H1 (cell line): Measurements from ENCODE around the gene RAB3B. TPM values are rescaled to one million over a fixed set of nuclear protein-coding genes. Genes with fewer than 3 reads are reported as not detected.

Source experiments
- CTCF ChIA-PET: fragments of 300-600 bp; sonication (Branson Sonifier 250); formaldehyde crosslinking; loops from one replicate; lab custom pipeline; 2021; ENCODE audit not compliant: partially characterized antibody; lab: Charles Lee
- POLR2A ChIA-PET: fragments of 300-600 bp; sonication (Branson Sonifier 250); formaldehyde crosslinking; loops from one replicate; lab custom pipeline; 2021; ENCODE audit warnings: inconsistent platforms; ENCODE audit not compliant: partially characterized antibody; lab: Charles Lee
- DNase-seq, 2 experiments: peaks; one replicate each; pipeline versions ENCODE4 v3.0.0 to v3.0.0-alpha.2; 2010 to 2022; ENCODE audit warnings: low spot score in 2 of 2, low read depth in 1 of 2, mixed read lengths in 1 of 2
- FAIRE-seq: peaks from 2 replicates; lab custom pipeline; 2011; peaks lifted over from hg19 to GRCh38; lab: Jason Lieb, UNC
- H2AFZ ChIP-seq: 2 replicates; pipeline ENCODE4 v1.8.1; 2012; ENCODE audit warnings: low read length, inconsistent platforms
- H2AK5ac ChIP-seq: 2 replicates; pipeline ENCODE4 v1.6.1; 2013; ENCODE audit warnings: low read depth, low read length
- H2BK120ac ChIP-seq: replicated peaks from 2 replicates; pipeline ENCODE3; 2013; ENCODE audit warnings: low read depth, low read length, inconsistent platforms
- H2BK12ac ChIP-seq: 2 replicates; pipeline ENCODE4 v1.6.1; 2013; ENCODE audit warnings: low read depth, low read length
- H2BK15ac ChIP-seq: 2 replicates; pipeline ENCODE4 v1.6.1; 2013; ENCODE audit warnings: low read length
- H2BK20ac ChIP-seq: 2 replicates; pipeline ENCODE4 v1.6.1; 2013; ENCODE audit warnings: low read length
- H2BK5ac ChIP-seq: 2 replicates; pipeline ENCODE4 v1.6.1; 2013; ENCODE audit warnings: low read depth, low read length
- H3K14ac ChIP-seq: 2 replicates; pipeline ENCODE4 v1.6.1; 2013; ENCODE audit warnings: inconsistent platforms; ENCODE audit not compliant: insufficient read length
- H3K18ac ChIP-seq: 2 replicates; pipeline ENCODE4 v1.6.1; 2013; ENCODE audit warnings: low read length; ENCODE audit errors: extremely low read depth
- H3K23ac ChIP-seq: 2 replicates; pipeline ENCODE4 v1.6.1; 2013; ENCODE audit warnings: inconsistent platforms; ENCODE audit not compliant: insufficient read length
- H3K23me2 ChIP-seq: 2 replicates; pipeline ENCODE4 v1.6.1; 2013; ENCODE audit warnings: low read depth, low read length
- H3K27ac ChIP-seq: 2 replicates; pipeline ENCODE4 v1.6.1; 2011; ENCODE audit warnings: low read depth, low read length, inconsistent platforms
- H3K27me3 ChIP-seq, 4 experiments: replicated peaks in 1 of 4; 1 replicate in 1 of 4; 2 replicates in 3 of 4; pipeline versions ENCODE4 v1.6.1 to v1.8.1; 2011 to 2013; ENCODE audit warnings: low read length in 3 of 4, mild to moderate bottlenecking in 3 of 4, inconsistent platforms in 2 of 4, mixed read lengths in 2 of 4, moderate library complexity in 1 of 4; ENCODE audit not compliant: control insufficient read depth in 3 of 4, insufficient read depth in 3 of 4; ENCODE audit errors: extremely low read depth in 1 of 4
- H3K36me3 ChIP-seq, 4 experiments: 2 replicates each; pipeline versions ENCODE4 v1.6.1 to v1.8.1; 2011 to 2013; ENCODE audit warnings: mild to moderate bottlenecking in 4 of 4, low read length in 3 of 4, moderate library complexity in 2 of 4, control low read depth in 1 of 4, inconsistent platforms in 1 of 4; ENCODE audit not compliant: insufficient read depth in 4 of 4, control insufficient read depth in 2 of 4
- H3K4ac ChIP-seq: replicated peaks from 2 replicates; pipeline ENCODE3; 2013; ENCODE audit warnings: low read length, low read depth, mixed read lengths, inconsistent platforms; ENCODE audit not compliant: insufficient read length
- H3K4me1 ChIP-seq, 4 experiments: replicated peaks in 1 of 4; 1 replicate in 1 of 4; 2 replicates in 3 of 4; pipeline versions ENCODE4 v1.6.1 to v1.8.1; 2011 to 2013; ENCODE audit warnings: low read length in 3 of 4, inconsistent platforms in 2 of 4, mixed read lengths in 1 of 4; ENCODE audit not compliant: insufficient read depth in 4 of 4, control insufficient read depth in 3 of 4
- H3K4me2 ChIP-seq, 2 experiments: 2 replicates each; pipeline versions ENCODE4 v1.6.1 to v1.8.1; 2011 to 2013; ENCODE audit warnings: low read depth in 2 of 2, low read length in 2 of 2, control low read depth in 1 of 2, inconsistent platforms in 1 of 2, mild to moderate bottlenecking in 1 of 2; ENCODE audit not compliant: insufficient read depth in 1 of 2
- H3K4me3 ChIP-seq, 4 experiments: fragments of 200-600, 300-600 bp in 1 of 4; sonication (generic), shearing (Covaris generic), sonication (Bioruptor Twin) in 1 of 4; 2 replicates each; pipeline versions ENCODE4 v1.5.1 to v1.8.1; 2011 to 2016; ENCODE audit warnings: low read length in 4 of 4, low read depth in 3 of 4, control low read depth in 2 of 4, inconsistent platforms in 2 of 4, mild to moderate bottlenecking in 2 of 4, mixed read lengths in 1 of 4, moderate library complexity in 1 of 4; ENCODE audit not compliant: insufficient read depth in 2 of 4; ENCODE audit errors: extremely low read depth in 1 of 4
- H3K56ac ChIP-seq: replicated peaks from 2 replicates; pipeline ENCODE3; 2013; ENCODE audit warnings: low read depth, mild to moderate bottlenecking, mixed read lengths, low read length, inconsistent platforms; ENCODE audit not compliant: insufficient read length
- H3K79me1 ChIP-seq: 2 replicates; pipeline ENCODE4 v1.6.1; 2013; ENCODE audit warnings: low read depth, low read length, control low read depth
- H3K79me2 ChIP-seq, 2 experiments: 2 replicates each; pipeline versions ENCODE4 v1.6.1 to v1.8.1; 2012 to 2013; ENCODE audit warnings: low read length in 2 of 2, mild to moderate bottlenecking in 2 of 2, inconsistent platforms in 1 of 2; ENCODE audit not compliant: insufficient read depth in 2 of 2, control insufficient read depth in 1 of 2
- H3K9ac ChIP-seq, 4 experiments: replicated peaks in 1 of 4; 1 replicate in 1 of 4; 2 replicates in 3 of 4; pipeline versions ENCODE4 v1.6.1 to v1.8.1; 2011 to 2013; ENCODE audit warnings: low read depth in 3 of 4, low read length in 3 of 4, control low read depth in 2 of 4, mild to moderate bottlenecking in 2 of 4, moderate library complexity in 2 of 4, inconsistent platforms in 1 of 4; ENCODE audit errors: extremely low read depth in 1 of 4
- H3K9me3 ChIP-seq, 2 experiments: 2 replicates each; pipeline versions ENCODE4 v1.6.1 to v1.8.1; 2012 to 2013; ENCODE audit warnings: mild to moderate bottlenecking in 2 of 2, moderate library complexity in 2 of 2, control low read depth in 1 of 2, inconsistent platforms in 1 of 2, low read depth in 1 of 2, low read length in 1 of 2, mixed read lengths in 1 of 2; ENCODE audit not compliant: insufficient read depth in 2 of 2
- H4K20me1 ChIP-seq, 2 experiments: replicated peaks in 1 of 2; 2 replicates each; pipeline versions ENCODE3 to v1.8.1; 2011 to 2013; ENCODE audit warnings: inconsistent platforms in 2 of 2, low read length in 2 of 2, mild to moderate bottlenecking in 1 of 2; ENCODE audit not compliant: insufficient read depth in 2 of 2, control insufficient read depth in 1 of 2
- H4K5ac ChIP-seq: 2 replicates; pipeline ENCODE4 v1.6.1; 2013; ENCODE audit warnings: low read length, low read depth, mixed read lengths, inconsistent platforms; ENCODE audit not compliant: insufficient read length
- H4K8ac ChIP-seq: 2 replicates; pipeline ENCODE4 v1.8.0; 2013; ENCODE audit warnings: mild to moderate bottlenecking, moderate library complexity, low read length, inconsistent platforms; ENCODE audit not compliant: insufficient read depth; ENCODE audit errors: extremely low read depth
- H4K91ac ChIP-seq: replicated peaks from 2 replicates; pipeline ENCODE3; 2013; ENCODE audit warnings: low read length, mixed read lengths, inconsistent platforms; ENCODE audit not compliant: insufficient read length
- CBX8 ChIP-seq: fragments of 300-800, 300-1000 bp; sonication (generic); IDR thresholded peaks from 2 replicates; pipeline ENCODE4 v1.7.1; 2016; ENCODE audit warnings: low read depth, low read length, borderline replicate concordance
- CEBPB ChIP-seq: IDR thresholded peaks from 2 replicates; pipeline ENCODE4 v1.6.1; 2012; ENCODE audit warnings: low read depth, low read length
- EZH2 ChIP-seq: fragments of 200-600 bp; sonication (generic); IDR thresholded peaks from 2 replicates; pipeline ENCODE4 v1.7.1; 2012; ENCODE audit warnings: low read depth, mild to moderate bottlenecking, moderate library complexity, low read length, inconsistent platforms; ENCODE audit not compliant: severe bottlenecking
- GABPA ChIP-seq: IDR thresholded peaks from 2 replicates; pipeline ENCODE4 v1.6.1; 2011; ENCODE audit warnings: mild to moderate bottlenecking, low read length, moderate library complexity, borderline replicate concordance; ENCODE audit not compliant: insufficient read depth
- JUN ChIP-seq: IDR thresholded peaks from 2 replicates; pipeline ENCODE4 v1.6.1; 2011; ENCODE audit warnings: low read depth, mild to moderate bottlenecking, improper control_type of control experiment, low read length
- KDM1A ChIP-seq: fragments of 200-600, 300-600 bp; sonication (generic); IDR thresholded peaks from 2 replicates; pipeline ENCODE4 v1.7.1; 2016; ENCODE audit warnings: mild to moderate bottlenecking, low read length, borderline replicate concordance
- MAFK ChIP-seq: IDR thresholded peaks from 2 replicates; pipeline ENCODE4 v1.6.1; 2012; ENCODE audit warnings: low read depth, mild to moderate bottlenecking, improper control_type of control experiment, low read length
- POLR2A ChIP-seq, 2 experiments: IDR thresholded peaks; 1 replicate in 1 of 2; 2 replicates in 1 of 2; pipeline ENCODE4 v1.6.1; 2011; ENCODE audit warnings: low read depth in 2 of 2, low read length in 2 of 2, mild to moderate bottlenecking in 2 of 2; ENCODE audit errors: control extremely low read depth in 1 of 2
- SIN3A ChIP-seq, 2 experiments: IDR thresholded peaks in 1 of 2; conservative IDR thresholded peaks in 1 of 2; 2 replicates each; pipeline ENCODE4 v1.6.1; 2011 to 2012; ENCODE audit warnings: low read length in 2 of 2, improper control_type of control experiment in 1 of 2, low read depth in 1 of 2, mild to moderate bottlenecking in 1 of 2
- SIRT6 ChIP-seq: IDR thresholded peaks from one replicate; pipeline ENCODE4 v1.7.1; 2012; ENCODE audit warnings: low read length, inconsistent platforms
- SP2 ChIP-seq: IDR thresholded peaks from 2 replicates; pipeline ENCODE4 v1.6.1; 2012; ENCODE audit warnings: mild to moderate bottlenecking, low read length, inconsistent platforms
- SUZ12 ChIP-seq: fragments of 200-600 bp; sonication (generic); IDR thresholded peaks from 2 replicates; pipeline ENCODE4 v1.6.1; 2012; ENCODE audit warnings: mild to moderate bottlenecking, inconsistent platforms, low read length, moderate library complexity, mixed read lengths
- WGBS, 2 experiments: shearing (Covaris generic) in 1 of 2; methylation state at CpG; one replicate each; pipeline versions ENCODE4 v1.1.6 to v1.1.7; 2013 to 2015; ENCODE audit warnings: low lambda C conversion rate in 2 of 2, mixed read lengths in 2 of 2, inconsistent platforms in 1 of 2, low coverage in 1 of 2, missing lambda C conversion rate in 1 of 2; ENCODE audit not compliant: insufficient replicate concordance in 2 of 2, insufficient coverage in 1 of 2, insufficient read length in 1 of 2; ENCODE audit errors: extremely low coverage in 1 of 2, missing lambda C conversion rate in 1 of 2; 5-methylcytosine and 5-hydroxymethylcytosine counted together
- polyA plus RNA-seq, 7 experiments: library from polyadenylated mRNA; depleted of rRNA in 3 of 7; stranded (reverse) in 5 of 7; unstranded in 2 of 7; fragments of >200 nt in 5 of 7; fragments of 200-250 nt in 2 of 7; gene quantifications; 1 replicate in 5 of 7; 2 replicates in 1 of 7; 4 replicates in 1 of 7; pipeline versions ENCODE4 v1.2.1 to v1.2.3, GENCODE V29; 2011 to 2013; ENCODE audit warnings: missing spikeins in 2 of 7, mixed read lengths in 2 of 7
- total RNA-seq: library from RNA; stranded (reverse); fragmentation: NEBNext Ultra II Directional; extraction: Animal tissue kit (Norgen Biotek cat#: 25700); gene quantifications from 2 replicates; pipeline ENCODE4 v1.2.1, GENCODE V29; 2021

Gene RAB3B
- total and polyA plus RNA-seq, 2 of the 8 experiments (the other 6 are each of a cell fraction or from before 2014, with no cell fraction given), result 12.5 to 36.8 TPM

GRCh38 chr1:52003877-52004276 is 13.4 kb upstream of the RAB3B start:
- Histone ChIP-seq H2AFZ (no peak overlapping the region), H3K27me3 (no peaks in the 10 kb centered on the region), H4K91ac (no peak overlapping the region), H2BK15ac (no peak overlapping the region), H3K23ac (no peak overlapping the region), H4K8ac (no peak overlapping the region), H2BK5ac (no peak overlapping the region), H3K9me3 (no peaks in the 10 kb centered on the region), H3K79me1 (no peaks in the 10 kb centered on the region), H2BK12ac (no peak overlapping the region), H3K4me3 (no peak overlapping the region), H3K14ac (no peak overlapping the region), H3K18ac (no peak overlapping the region), H3K27ac (no peak overlapping the region), H3K4ac (no peak overlapping the region), H4K5ac (no peak overlapping the region), H2BK120ac (no peak overlapping the region), H2BK20ac (no peak overlapping the region), H4K20me1 (no peaks in the 10 kb centered on the region), H3K79me2 (no peaks in the 10 kb centered on the region), H3K36me3 (no peaks in the 10 kb centered on the region), H2AK5ac (no peak overlapping the region), H3K4me2 (no peak overlapping the region), H3K4me1 (peaks cover 5 to 14% (median 12%) of the 10 kb centered on the region in 4 experiments; a peak in 6 of 7 replicates), H3K56ac (no peak overlapping the region), H3K9ac (no peak overlapping the region), H3K23me2 (no peaks in the 10 kb centered on the region)
- no peak for DNase-seq
- no peak for FAIRE-seq
- ChIA-PET POLR2A (no interaction called here), CTCF (interaction anchor here (0.7 to 1.2 kb wide), 3 partner anchors 106 to 348 kb away, joined by 3 to 4 read pairs (median 3); no protein-coding TSS in a partner anchor)
- TF ChIP-seq KDM1A (no peak), CEBPB (no peak), SIN3A (conservative IDR thresholded peaks at IDR 0.05 in 1 of 2, IDR thresholded peaks at IDR 0.05 in 1 of 2; ENCODE audit: low read depth in 1 of 2, low read length in 2 of 2) (no peak), CBX8 (no peak), JUN (no peak), GABPA (no peak), POLR2A (IDR thresholded peaks at IDR 0.05; ENCODE audit: control extremely low read depth in 1 of 2, low read depth in 2 of 2, low read length in 2 of 2) (no peak), SIRT6 (no peak), SP2 (no peak), SUZ12 (no peak), EZH2 (no peak), MAFK (no peak)
- 66% methylated on average over 4 of the region's 4 CpGs; no CpG with 5 or more reads in 1 of the 2 experiments for WGBS, 2 experiments
